Measurements from ENCODE around the gene SEMA5A. TPM values are rescaled to one million over a fixed set of nuclear protein-coding genes. Genes with fewer than 3 reads are reported as not detected.

SEMA5A gene
- total RNA-seq, 1 experiment from 2014 or later: 9.3 TPM

- DNase-seq (ENCODE audit: low spot score) (no peak), ATAC-seq (no peak)
- Mint-ChIP-seq H3K4me1 (no peaks in the 10 kb centered on the region), H3K36me3 (peaks cover 6% of the 10 kb centered on the region; the same call in 1 of the 2 replicates), H3K9me3 (peaks cover 10% of the 10 kb centered on the region), H3K4me3 (no peak overlapping the region), H3K27ac (no peak overlapping the region), H3K27me3 (ENCODE audit: low read depth) (no peaks in the 10 kb centered on the region)
- ChIA-PET CTCF (no interaction called here), POLR2A (no interaction called here)
- TF ChIP-seq, protein P1, sequence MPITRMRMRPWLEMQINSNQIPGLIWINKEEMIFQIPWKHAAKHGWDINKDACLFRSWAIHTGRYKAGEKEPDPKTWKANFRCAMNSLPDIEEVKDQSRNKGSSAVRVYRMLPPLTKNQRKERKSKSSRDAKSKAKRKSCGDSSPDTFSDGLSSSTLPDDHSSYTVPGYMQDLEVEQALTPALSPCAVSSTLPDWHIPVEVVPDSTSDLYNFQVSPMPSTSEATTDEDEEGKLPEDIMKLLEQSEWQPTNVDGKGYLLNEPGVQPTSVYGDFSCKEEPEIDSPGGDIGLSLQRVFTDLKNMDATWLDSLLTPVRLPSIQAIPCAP (CRISPR knock-in tag; IDR thresholded peaks at IDR 0.05): no peak
- no peak for TF ChIP-seq ELF4 (CRISPR knock-in tag; IDR thresholded peaks at IDR 0.05; ENCODE audit: low read depth)
- no peak for TF ChIP-seq MXD4 (CRISPR knock-in tag; IDR thresholded peaks at IDR 0.05; ENCODE audit: borderline replicate concordance)
- no peak for TF ChIP-seq NFE2L1 (CRISPR knock-in tag; IDR thresholded peaks at IDR 0.05)
- TF ChIP-seq GABPB1 (CRISPR knock-in tag; IDR thresholded peaks at IDR 0.05): no peak
- TF ChIP-seq ZBTB43 (CRISPR knock-in tag; IDR thresholded peaks at IDR 0.05): no peak
- no peak for TF ChIP-seq TEAD4 (CRISPR knock-in tag; IDR thresholded peaks at IDR 0.05)
Measured at GRCh38 chr5:9284272-9284671, 261.6 kb downstream of the SEMA5A start.

GRCh38 chr5:9283473-9283872, 262.4 kb downstream of the SEMA5A start:
- H3K36me3 Mint-ChIP-seq: peaks cover 12% of the 10 kb centered on the region
- TF ChIP-seq, protein P2, sequence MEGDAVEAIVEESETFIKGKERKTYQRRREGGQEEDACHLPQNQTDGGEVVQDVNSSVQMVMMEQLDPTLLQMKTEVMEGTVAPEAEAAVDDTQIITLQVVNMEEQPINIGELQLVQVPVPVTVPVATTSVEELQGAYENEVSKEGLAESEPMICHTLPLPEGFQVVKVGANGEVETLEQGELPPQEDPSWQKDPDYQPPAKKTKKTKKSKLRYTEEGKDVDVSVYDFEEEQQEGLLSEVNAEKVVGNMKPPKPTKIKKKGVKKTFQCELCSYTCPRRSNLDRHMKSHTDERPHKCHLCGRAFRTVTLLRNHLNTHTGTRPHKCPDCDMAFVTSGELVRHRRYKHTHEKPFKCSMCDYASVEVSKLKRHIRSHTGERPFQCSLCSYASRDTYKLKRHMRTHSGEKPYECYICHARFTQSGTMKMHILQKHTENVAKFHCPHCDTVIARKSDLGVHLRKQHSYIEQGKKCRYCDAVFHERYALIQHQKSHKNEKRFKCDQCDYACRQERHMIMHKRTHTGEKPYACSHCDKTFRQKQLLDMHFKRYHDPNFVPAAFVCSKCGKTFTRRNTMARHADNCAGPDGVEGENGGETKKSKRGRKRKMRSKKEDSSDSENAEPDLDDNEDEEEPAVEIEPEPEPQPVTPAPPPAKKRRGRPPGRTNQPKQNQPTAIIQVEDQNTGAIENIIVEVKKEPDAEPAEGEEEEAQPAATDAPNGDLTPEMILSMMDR (IDR thresholded peaks at IDR 0.05): 0 out of 2 replicates have a peak, but pooled peaks have one; percentile 19
- TF ChIP-seq, protein P3, sequence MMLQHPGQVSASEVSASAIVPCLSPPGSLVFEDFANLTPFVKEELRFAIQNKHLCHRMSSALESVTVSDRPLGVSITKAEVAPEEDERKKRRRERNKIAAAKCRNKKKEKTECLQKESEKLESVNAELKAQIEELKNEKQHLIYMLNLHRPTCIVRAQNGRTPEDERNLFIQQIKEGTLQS (CRISPR knock-in tag; conservative IDR thresholded peaks at IDR 0.05): no peak
- TF ChIP-seq GTF2I (CRISPR knock-in tag; conservative IDR thresholded peaks at IDR 0.05): no peak
- no peak for TF ChIP-seq ATF2 (CRISPR knock-in tag; IDR thresholded peaks at IDR 0.05; ENCODE audit: borderline replicate concordance, low read depth)
- no peak overlapping the region for H3K27ac Mint-ChIP-seq
- DNase-seq (ENCODE audit: low spot score) (no peak), ATAC-seq (peak; percentile 55)
- H3K9me3 Mint-ChIP-seq: peaks cover 18% of the 10 kb centered on the region
- no peak overlapping the region for H3K4me3 Mint-ChIP-seq
- ChIA-PET POLR2A (no interaction called here), CTCF (no interaction called here)
- no peaks in the 10 kb centered on the region for H3K27me3 Mint-ChIP-seq (ENCODE audit: low read depth)
- H3K4me1 Mint-ChIP-seq: no peaks in the 10 kb centered on the region

- POLR2A ChIA-PET: no interaction called here
- TF ChIP-seq NR3C1 (CRISPR knock-in tag; conservative IDR thresholded peaks at IDR 0.05; ENCODE audit: low read depth): no peak
- TF ChIP-seq, protein P4, sequence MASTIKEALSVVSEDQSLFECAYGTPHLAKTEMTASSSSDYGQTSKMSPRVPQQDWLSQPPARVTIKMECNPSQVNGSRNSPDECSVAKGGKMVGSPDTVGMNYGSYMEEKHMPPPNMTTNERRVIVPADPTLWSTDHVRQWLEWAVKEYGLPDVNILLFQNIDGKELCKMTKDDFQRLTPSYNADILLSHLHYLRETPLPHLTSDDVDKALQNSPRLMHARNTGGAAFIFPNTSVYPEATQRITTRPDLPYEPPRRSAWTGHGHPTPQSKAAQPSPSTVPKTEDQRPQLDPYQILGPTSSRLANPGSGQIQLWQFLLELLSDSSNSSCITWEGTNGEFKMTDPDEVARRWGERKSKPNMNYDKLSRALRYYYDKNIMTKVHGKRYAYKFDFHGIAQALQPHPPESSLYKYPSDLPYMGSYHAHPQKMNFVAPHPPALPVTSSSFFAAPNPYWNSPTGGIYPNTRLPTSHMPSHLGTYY (CRISPR knock-in tag; IDR thresholded peaks at IDR 0.05): no peak
- TF ChIP-seq ATF6 (CRISPR knock-in tag; IDR thresholded peaks at IDR 0.05): no peak
- no peak for TF ChIP-seq ESRRA (CRISPR knock-in tag; IDR thresholded peaks at IDR 0.05; ENCODE audit: borderline replicate concordance)
- TF ChIP-seq MYBL2 (CRISPR knock-in tag; IDR thresholded peaks at IDR 0.05): no peak
- no peak for TF ChIP-seq USF1 (CRISPR knock-in tag; IDR thresholded peaks at IDR 0.05)
- no peak for TF ChIP-seq ZNF671 (CRISPR knock-in tag; IDR thresholded peaks at IDR 0.05)
- TF ChIP-seq, protein P5, sequence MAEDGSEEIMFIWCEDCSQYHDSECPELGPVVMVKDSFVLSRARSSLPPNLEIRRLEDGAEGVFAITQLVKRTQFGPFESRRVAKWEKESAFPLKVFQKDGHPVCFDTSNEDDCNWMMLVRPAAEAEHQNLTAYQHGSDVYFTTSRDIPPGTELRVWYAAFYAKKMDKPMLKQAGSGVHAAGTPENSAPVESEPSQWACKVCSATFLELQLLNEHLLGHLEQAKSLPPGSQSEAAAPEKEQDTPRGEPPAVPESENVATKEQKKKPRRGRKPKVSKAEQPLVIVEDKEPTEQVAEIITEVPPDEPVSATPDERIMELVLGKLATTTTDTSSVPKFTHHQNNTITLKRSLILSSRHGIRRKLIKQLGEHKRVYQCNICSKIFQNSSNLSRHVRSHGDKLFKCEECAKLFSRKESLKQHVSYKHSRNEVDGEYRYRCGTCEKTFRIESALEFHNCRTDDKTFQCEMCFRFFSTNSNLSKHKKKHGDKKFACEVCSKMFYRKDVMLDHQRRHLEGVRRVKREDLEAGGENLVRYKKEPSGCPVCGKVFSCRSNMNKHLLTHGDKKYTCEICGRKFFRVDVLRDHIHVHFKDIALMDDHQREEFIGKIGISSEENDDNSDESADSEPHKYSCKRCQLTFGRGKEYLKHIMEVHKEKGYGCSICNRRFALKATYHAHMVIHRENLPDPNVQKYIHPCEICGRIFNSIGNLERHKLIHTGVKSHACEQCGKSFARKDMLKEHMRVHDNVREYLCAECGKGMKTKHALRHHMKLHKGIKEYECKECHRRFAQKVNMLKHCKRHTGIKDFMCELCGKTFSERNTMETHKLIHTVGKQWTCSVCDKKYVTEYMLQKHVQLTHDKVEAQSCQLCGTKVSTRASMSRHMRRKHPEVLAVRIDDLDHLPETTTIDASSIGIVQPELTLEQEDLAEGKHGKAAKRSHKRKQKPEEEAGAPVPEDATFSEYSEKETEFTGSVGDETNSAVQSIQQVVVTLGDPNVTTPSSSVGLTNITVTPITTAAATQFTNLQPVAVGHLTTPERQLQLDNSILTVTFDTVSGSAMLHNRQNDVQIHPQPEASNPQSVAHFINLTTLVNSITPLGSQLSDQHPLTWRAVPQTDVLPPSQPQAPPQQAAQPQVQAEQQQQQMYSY (CRISPR knock-in tag; IDR thresholded peaks at IDR 0.05): no peak
- TF ChIP-seq GTF2I (CRISPR knock-in tag; conservative IDR thresholded peaks at IDR 0.05): no peak
- no peak for TF ChIP-seq EMX1 (CRISPR knock-in tag; IDR thresholded peaks at IDR 0.05)
Measured at GRCh38 chr5:9283021-9283420, 262.9 kb downstream of the SEMA5A start.

More at GRCh38 chr5:9283021-9283420, 262.9 kb downstream of the SEMA5A start:
- H3K4me3 Mint-ChIP-seq: no peak overlapping the region
- no peak for ATAC-seq
- no peaks in the 10 kb centered on the region for H3K4me1 Mint-ChIP-seq
- H3K36me3 Mint-ChIP-seq: peaks cover 17% of the 10 kb centered on the region
- DNase-seq (ENCODE audit: low spot score): no peak
- H3K27ac Mint-ChIP-seq: no peak overlapping the region
- CTCF ChIA-PET: no interaction called here
- no peaks in the 10 kb centered on the region for H3K27me3 Mint-ChIP-seq (ENCODE audit: low read depth)
- peaks cover 22% of the 10 kb centered on the region for H3K9me3 Mint-ChIP-seq

All from WTC11 (cell line).